ENCODE measurements around the gene ACADL. TPM values are rescaled to one million over a fixed set of nuclear protein-coding genes. Genes with fewer than 3 reads are reported as not detected.

The ACADL gene
- total RNA-seq, 1 donor from 2014 or later = not detected

DNA sequence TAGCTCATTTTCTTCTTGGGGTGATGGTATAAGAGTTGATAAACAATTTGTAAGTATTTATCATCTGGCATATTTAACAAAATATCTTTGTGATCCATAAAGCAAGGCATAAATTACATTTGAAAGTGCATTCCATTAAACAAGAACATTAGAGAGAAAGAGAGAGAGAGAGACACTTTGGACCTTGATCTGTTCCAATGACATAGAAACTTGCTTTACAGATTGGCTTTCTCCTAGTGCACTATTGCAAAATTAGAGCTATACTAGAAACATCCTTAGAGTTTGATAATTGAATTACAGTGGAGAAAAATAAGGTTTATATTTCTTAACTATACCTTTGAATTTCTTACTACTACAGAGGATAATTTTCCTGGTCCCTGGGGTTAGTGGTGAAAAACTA is 5.7 kb upstream of the ACADL start:
- H3K36me3 Mint-ChIP-seq = no peaks in the 10 kb centered on the region
- H3K27me3 ChIP-seq = peaks cover 13% of the 10 kb centered on the region
- H3K79me2 ChIP-seq (ENCODE audit: low read depth) = no peaks in the 10 kb centered on the region
- H3K4me3 ChIP-seq = no peak overlapping the region
- DNase-seq (ENCODE audit: low spot score) = no peak
- H3K4me2 ChIP-seq = no peak overlapping the region
- no peak overlapping the region for H3K9ac ChIP-seq
- no peak overlapping the region for H3K27ac ChIP-seq
- no peak overlapping the region for H3K27ac Mint-ChIP-seq
- H3K4me1 ChIP-seq = no peaks in the 10 kb centered on the region
- no peak for TF ChIP-seq EZH2phosphoT487 (IDR thresholded peaks at IDR 0.05)
- H3F3A ChIP-seq (ENCODE audit: low read depth) = no peaks in the 10 kb centered on the region
- H3K36me3 ChIP-seq = no peaks in the 10 kb centered on the region
- no peaks in the 10 kb centered on the region for H3K9me3 ChIP-seq (ENCODE audit: low read depth)
- H3K4me1 Mint-ChIP-seq = peaks cover 11% of the 10 kb centered on the region
- no peaks in the 10 kb centered on the region for H3K9me3 Mint-ChIP-seq
- H2AFZ ChIP-seq (replicated peaks) = no peak overlapping the region
- no peaks in the 10 kb centered on the region for H4K20me1 ChIP-seq (ENCODE audit: low read depth)
- H3K27me3 Mint-ChIP-seq (ENCODE audit: insufficient read depth, low read depth) = peaks cover 13% of the 10 kb centered on the region
- H3K4me3 Mint-ChIP-seq = no peak overlapping the region

DNA sequence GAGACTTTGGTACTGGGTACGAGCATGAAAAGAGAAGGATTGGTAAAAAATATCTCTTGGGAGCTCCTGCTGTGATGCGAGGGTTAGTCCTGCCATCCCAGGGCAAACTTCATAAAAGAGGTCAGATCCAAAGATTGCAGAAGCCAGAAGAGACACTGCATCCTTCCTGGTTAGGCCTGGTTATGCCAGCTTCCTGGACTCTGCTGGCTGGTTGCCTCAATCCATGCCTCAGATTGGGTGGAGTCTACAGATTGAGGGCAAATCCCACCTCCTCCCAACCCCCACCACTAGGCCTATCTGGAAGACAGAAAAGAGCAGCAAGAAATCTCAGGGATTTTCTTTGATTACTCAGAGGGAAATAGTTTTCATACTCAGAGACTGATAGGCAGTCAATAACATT is 5.3 kb upstream of the ACADL start:
- Histone ChIP-seq H3K36me3 (no peaks in the 10 kb centered on the region), H3K79me2 (ENCODE audit: low read depth) (no peaks in the 10 kb centered on the region), H3K4me3 (no peak overlapping the region), H3K27ac (no peak overlapping the region), H3K4me2 (no peak overlapping the region), H3K9me3 (ENCODE audit: low read depth) (no peaks in the 10 kb centered on the region), H3F3A (ENCODE audit: low read depth) (no peaks in the 10 kb centered on the region), H3K27me3 (peaks cover 17% of the 10 kb centered on the region), H3K4me1 (no peaks in the 10 kb centered on the region), H4K20me1 (ENCODE audit: low read depth) (no peaks in the 10 kb centered on the region), H3K9ac (no peak overlapping the region), H2AFZ (replicated peaks) (no peak overlapping the region)
- H3K27me3 Mint-ChIP-seq (ENCODE audit: insufficient read depth, low read depth) = peaks cover 16% of the 10 kb centered on the region
- no peak for DNase-seq (ENCODE audit: low spot score)
- no peaks in the 10 kb centered on the region for H3K36me3 Mint-ChIP-seq
- TF ChIP-seq, protein P1, sequence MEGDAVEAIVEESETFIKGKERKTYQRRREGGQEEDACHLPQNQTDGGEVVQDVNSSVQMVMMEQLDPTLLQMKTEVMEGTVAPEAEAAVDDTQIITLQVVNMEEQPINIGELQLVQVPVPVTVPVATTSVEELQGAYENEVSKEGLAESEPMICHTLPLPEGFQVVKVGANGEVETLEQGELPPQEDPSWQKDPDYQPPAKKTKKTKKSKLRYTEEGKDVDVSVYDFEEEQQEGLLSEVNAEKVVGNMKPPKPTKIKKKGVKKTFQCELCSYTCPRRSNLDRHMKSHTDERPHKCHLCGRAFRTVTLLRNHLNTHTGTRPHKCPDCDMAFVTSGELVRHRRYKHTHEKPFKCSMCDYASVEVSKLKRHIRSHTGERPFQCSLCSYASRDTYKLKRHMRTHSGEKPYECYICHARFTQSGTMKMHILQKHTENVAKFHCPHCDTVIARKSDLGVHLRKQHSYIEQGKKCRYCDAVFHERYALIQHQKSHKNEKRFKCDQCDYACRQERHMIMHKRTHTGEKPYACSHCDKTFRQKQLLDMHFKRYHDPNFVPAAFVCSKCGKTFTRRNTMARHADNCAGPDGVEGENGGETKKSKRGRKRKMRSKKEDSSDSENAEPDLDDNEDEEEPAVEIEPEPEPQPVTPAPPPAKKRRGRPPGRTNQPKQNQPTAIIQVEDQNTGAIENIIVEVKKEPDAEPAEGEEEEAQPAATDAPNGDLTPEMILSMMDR (IDR thresholded peaks at IDR 0.05) = no peak
- TF ChIP-seq EZH2 (IDR thresholded peaks at IDR 0.05) = no peak
- no peak overlapping the region for H3K27ac Mint-ChIP-seq
- peaks cover 11% of the 10 kb centered on the region for H3K4me1 Mint-ChIP-seq
- H3K9me3 Mint-ChIP-seq = no peaks in the 10 kb centered on the region
- no peak overlapping the region for H3K4me3 Mint-ChIP-seq

DNA sequence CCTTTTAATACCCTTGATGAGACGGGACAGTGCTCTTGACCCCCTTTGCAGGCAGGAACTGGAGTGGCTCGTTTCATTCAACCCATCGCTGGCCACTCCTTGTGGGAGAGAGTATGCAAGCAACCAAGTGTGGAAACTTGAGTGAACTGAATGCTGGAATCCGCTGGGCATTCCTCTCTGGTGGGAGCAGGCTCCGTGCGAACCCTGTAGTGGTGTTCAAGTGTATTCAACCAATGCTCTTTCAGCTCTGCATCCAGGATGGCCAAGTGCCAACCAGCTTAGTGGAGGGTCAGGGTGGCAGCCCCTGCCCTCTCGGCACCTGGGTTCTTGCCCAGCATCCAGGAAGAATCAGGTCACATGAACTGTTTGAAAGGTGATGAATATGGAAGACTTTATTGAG is 3.3 kb upstream of the ACADL start:
- no peaks in the 10 kb centered on the region for H3K36me3 Mint-ChIP-seq
- Histone ChIP-seq H3K4me2 (no peak overlapping the region), H3K36me3 (no peaks in the 10 kb centered on the region), H3K4me3 (no peak overlapping the region), H3K27me3 (peaks cover 37% of the 10 kb centered on the region), H2AFZ (replicated peaks) (no peak overlapping the region), H3K9ac (no peak overlapping the region), H3K79me2 (ENCODE audit: low read depth) (no peaks in the 10 kb centered on the region), H3F3A (ENCODE audit: low read depth) (no peaks in the 10 kb centered on the region), H4K20me1 (ENCODE audit: low read depth) (no peaks in the 10 kb centered on the region), H3K4me1 (no peaks in the 10 kb centered on the region), H3K27ac (no peak overlapping the region), H3K9me3 (ENCODE audit: low read depth) (no peaks in the 10 kb centered on the region)
- no peak for TF ChIP-seq EZH2 (IDR thresholded peaks at IDR 0.05)
- TF ChIP-seq, protein P1 (IDR thresholded peaks at IDR 0.05) = no peak
- TF ChIP-seq EZH2phosphoT487 (IDR thresholded peaks at IDR 0.05) = no peak
- DNase-seq (ENCODE audit: low spot score) = no peak
- H3K4me1 Mint-ChIP-seq = peaks cover 14% of the 10 kb centered on the region
- H3K9me3 Mint-ChIP-seq = no peaks in the 10 kb centered on the region
- peaks cover 32% of the 10 kb centered on the region for H3K27me3 Mint-ChIP-seq (ENCODE audit: insufficient read depth, low read depth)
- no peak overlapping the region for H3K27ac Mint-ChIP-seq
- H3K4me3 Mint-ChIP-seq = no peak overlapping the region

DNA sequence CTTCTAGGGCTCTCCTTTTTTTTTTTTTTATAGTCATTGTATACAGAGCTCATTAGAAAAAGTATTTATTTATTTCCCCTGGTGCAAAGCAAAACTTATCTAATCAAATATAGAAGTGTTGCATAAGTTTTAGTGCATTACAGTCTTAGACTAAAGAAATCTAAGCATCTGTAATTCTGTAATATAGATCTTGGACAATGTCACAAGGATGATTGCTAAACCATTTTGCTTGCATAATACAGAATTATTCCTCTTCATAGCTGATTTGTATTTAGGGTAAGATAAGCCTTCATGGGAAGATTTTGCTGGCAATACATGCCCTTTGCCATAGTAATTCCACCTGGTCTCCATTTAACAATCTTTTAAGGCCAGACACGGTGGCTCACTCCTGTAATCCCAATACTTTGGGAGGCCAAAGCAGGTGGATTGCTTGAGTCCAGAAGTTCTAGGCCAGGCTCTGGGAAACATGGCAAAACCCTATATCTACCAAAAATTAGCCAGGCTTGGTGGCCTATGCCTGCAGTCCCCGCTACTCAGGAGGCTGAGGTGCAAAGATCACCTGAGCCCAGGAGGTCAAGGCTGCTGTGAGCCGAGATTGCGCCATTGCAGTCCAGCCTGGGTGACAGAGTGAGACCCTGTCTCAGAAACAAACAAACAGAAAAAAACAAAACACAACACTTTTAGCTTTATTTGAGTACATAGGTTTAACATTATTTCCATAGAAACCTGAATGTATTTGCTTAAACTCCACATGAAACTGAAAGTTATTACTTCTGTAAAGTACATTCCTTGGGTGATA is 2.2 kb upstream of the ACADL start:
- peaks cover 48% of the 10 kb centered on the region for H3K27me3 ChIP-seq
- no peak for TF ChIP-seq EZH2phosphoT487 (IDR thresholded peaks at IDR 0.05)
- TF ChIP-seq, protein P1 (IDR thresholded peaks at IDR 0.05) = no peak
- no peaks in the 10 kb centered on the region for H3K9me3 ChIP-seq (ENCODE audit: low read depth)
- H3K4me2 ChIP-seq = no peak overlapping the region
- H2AFZ ChIP-seq (replicated peaks) = no peak overlapping the region
- no peaks in the 10 kb centered on the region for H3K36me3 ChIP-seq
- no peaks in the 10 kb centered on the region for H3K36me3 Mint-ChIP-seq
- no peak overlapping the region for H3K4me3 ChIP-seq
- no peak overlapping the region for H3K9ac ChIP-seq
- peaks cover 37% of the 10 kb centered on the region for H3K27me3 Mint-ChIP-seq (ENCODE audit: insufficient read depth, low read depth)
- H3K27ac ChIP-seq = no peak overlapping the region
- no peaks in the 10 kb centered on the region for H4K20me1 ChIP-seq (ENCODE audit: low read depth)
- no peaks in the 10 kb centered on the region for H3K9me3 Mint-ChIP-seq
- H3K27ac Mint-ChIP-seq = no peak overlapping the region
- DNase-seq (ENCODE audit: low spot score) = no peak
- H3K4me1 Mint-ChIP-seq = peaks cover 14% of the 10 kb centered on the region
- H3K4me3 Mint-ChIP-seq = no peak overlapping the region
- H3K4me1 ChIP-seq = no peaks in the 10 kb centered on the region
- H3F3A ChIP-seq (ENCODE audit: low read depth) = no peaks in the 10 kb centered on the region
- H3K79me2 ChIP-seq (ENCODE audit: low read depth) = no peaks in the 10 kb centered on the region
